ENCODE data around the gene BCL6.

DNA sequence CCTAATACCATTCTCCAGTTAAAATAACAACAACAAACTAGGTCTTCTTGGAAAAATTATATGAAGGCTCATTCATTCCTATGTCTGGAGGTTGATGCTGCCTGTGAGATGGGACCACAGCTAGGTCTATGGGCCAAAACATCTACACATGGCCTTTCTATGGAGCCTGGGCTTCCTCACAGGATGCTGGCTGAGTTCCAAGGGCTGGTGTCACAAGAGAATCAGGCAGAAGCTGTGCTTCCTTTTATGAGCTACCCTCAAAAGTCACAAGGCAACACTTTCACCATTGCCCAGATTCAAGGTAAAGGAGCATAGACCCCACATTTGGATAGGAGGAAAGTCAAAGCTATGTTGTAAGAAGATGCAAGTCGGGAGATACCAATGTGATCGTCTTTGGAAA, 38.3 kb downstream of the BCL6 start:
- TF ChIP-seq POLR2AphosphoS5 (IDR thresholded peaks at IDR 0.05; ENCODE audit: low read depth, low read length), result no peak
- TF ChIP-seq FOXP2 (optimal IDR thresholded peaks at IDR 0.05; ENCODE audit: borderline replicate concordance, extremely low read depth, extremely low read length, insufficient read depth), result no peak
- TF ChIP-seq SIN3A (IDR thresholded peaks at IDR 0.05; ENCODE audit: borderline replicate concordance, insufficient read depth, low read length), result no peak

Data from PFSK-1 (cell line).